Erythroblast (primary cell): ENCODE results near the gene GALNT11.

Experiments
- GATA1 ChIP-seq: IDR thresholded peaks from 2 replicates; pipeline ENCODE4 v1.6.1; 2011; ENCODE audit warnings: low read depth, mild to moderate bottlenecking, control low read depth, low read length, moderate library complexity
- POLR2A ChIP-seq: IDR thresholded peaks from 2 replicates; pipeline ENCODE4 v1.6.1; 2011; ENCODE audit warnings: mild to moderate bottlenecking, low read length

- TF ChIP-seq POLR2A (no peak), GATA1 (no peak)
Observed at GRCh38 chr7:152035817-152036216, 10.3 kb downstream of the GALNT11 start.
